ENCODE results near the gene KLF6.

DNA sequence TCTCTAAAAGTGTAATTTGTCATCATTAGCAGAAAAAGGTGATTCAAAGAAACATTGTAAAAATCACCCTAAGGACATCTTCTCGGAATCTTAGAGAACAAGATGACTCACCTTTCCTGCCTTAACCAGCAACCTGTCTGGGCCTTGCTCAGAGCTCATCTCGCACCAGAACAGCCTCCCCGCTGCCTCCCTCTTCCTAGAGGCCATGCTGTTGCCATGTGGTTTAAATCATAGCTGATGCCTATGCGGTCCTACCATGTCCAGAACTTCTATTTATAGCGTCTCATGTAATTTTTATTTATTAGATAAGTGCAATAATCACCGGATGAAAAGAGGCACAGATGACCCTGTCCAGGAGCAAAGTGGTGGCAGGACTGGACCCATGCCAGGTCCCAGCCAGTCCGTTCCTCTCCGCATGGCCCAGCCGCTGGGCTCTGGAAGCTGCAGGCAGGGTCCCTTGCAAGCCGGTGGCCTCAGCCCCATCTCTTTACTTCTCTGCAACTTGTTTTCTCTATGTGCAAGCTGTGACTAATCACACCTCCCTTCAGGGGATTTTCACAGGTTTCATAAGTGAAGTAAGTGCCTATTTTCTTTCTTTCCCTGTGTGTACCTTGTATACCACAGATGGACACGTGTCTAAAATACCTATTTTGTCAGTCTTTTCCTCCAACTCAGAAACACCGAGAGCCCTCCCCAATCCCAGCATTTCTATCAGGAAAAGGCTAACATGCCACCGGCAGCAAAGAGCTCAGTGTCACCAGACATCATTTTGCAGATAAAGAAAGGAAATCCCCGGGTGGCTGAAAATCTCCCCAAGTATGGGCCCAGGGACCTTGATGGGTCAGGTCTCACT is 27.1 kb downstream of the KLF6 start:
- TF ChIP-seq CTCF (IDR thresholded peaks at IDR 0.05): no peak
- TF ChIP-seq POLR2A (IDR thresholded peaks at IDR 0.05): no peak

Measured in Peyer's patch (tissue), 4 donors.